Activated CD8-positive, alpha-beta T cell treated with anti-CD3 and anti-CD28 coated beads, Interleukin-2, amount 10 ng/mL, durations not matched to agents 7 days and 5 days (primary cell): ENCODE measurements around the gene ULBP1. TPM values are rescaled to one million over a fixed set of nuclear protein-coding genes. Genes with fewer than 3 reads are reported as not detected.
A peak's percentile ranks its signal among the peaks of the same experiment; 100 is the strongest.
"Not testable (repeated sequence)": the region's sequence is repeated elsewhere in the genome, so short reads cannot be mapped to it uniquely, and the experiment has no call there.

Experiments
- ATAC-seq: fragments of 150-1000 bp; cut with Tn5 transposase; one replicate; pipeline ENCODE4 v1.10.0; 2021; ENCODE audit warnings: moderate library complexity
- CTCF ChIA-PET: fragments of 350-600 bp; sonication (Branson Sonifier 250); formaldehyde crosslinking; loops from one replicate; lab custom pipeline; 2021; ENCODE audit warnings: antibody characterized with exemption; lab: Charles Lee
- POLR2A ChIA-PET: fragments of 350-600 bp; sonication (Branson Sonifier 250); formaldehyde crosslinking; loops from one replicate; lab custom pipeline; 2021; ENCODE audit warnings: antibody characterized with exemption; lab: Charles Lee
- DNase-seq: peaks from one replicate; pipeline ENCODE4 v3.0.0-alpha.2; 2020
- H3K27ac Mint-ChIP-seq: one replicate; pipeline ENCODE4 v1.8.0; 2021; ENCODE audit warnings: mild to moderate bottlenecking, mixed read lengths
- H3K27me3 Mint-ChIP-seq: one replicate; pipeline ENCODE4 v1.8.0; 2021; ENCODE audit warnings: low read depth, mixed read lengths
- H3K36me3 Mint-ChIP-seq: one replicate; pipeline ENCODE4 v1.8.0; 2021; ENCODE audit warnings: low read depth, mixed read lengths
- H3K4me1 Mint-ChIP-seq: one replicate; pipeline ENCODE4 v1.8.0; 2021; ENCODE audit warnings: low read depth, mixed read lengths
- H3K4me3 Mint-ChIP-seq: one replicate; pipeline ENCODE4 v1.8.0; 2021; ENCODE audit warnings: mild to moderate bottlenecking, mixed read lengths
- H3K9me3 Mint-ChIP-seq: one replicate; pipeline ENCODE4 v1.8.0; 2022; ENCODE audit warnings: mixed read lengths; ENCODE audit not compliant: insufficient read depth
- total RNA-seq, 2 experiments: library from RNA; stranded (reverse); gene quantifications; one replicate each; pipeline ENCODE4 v1.2.3, GENCODE V29; 2021

ULBP1 gene
- total RNA-seq, 2 experiments from 2014 or later = 0.65 to 0.71 TPM

DNA sequence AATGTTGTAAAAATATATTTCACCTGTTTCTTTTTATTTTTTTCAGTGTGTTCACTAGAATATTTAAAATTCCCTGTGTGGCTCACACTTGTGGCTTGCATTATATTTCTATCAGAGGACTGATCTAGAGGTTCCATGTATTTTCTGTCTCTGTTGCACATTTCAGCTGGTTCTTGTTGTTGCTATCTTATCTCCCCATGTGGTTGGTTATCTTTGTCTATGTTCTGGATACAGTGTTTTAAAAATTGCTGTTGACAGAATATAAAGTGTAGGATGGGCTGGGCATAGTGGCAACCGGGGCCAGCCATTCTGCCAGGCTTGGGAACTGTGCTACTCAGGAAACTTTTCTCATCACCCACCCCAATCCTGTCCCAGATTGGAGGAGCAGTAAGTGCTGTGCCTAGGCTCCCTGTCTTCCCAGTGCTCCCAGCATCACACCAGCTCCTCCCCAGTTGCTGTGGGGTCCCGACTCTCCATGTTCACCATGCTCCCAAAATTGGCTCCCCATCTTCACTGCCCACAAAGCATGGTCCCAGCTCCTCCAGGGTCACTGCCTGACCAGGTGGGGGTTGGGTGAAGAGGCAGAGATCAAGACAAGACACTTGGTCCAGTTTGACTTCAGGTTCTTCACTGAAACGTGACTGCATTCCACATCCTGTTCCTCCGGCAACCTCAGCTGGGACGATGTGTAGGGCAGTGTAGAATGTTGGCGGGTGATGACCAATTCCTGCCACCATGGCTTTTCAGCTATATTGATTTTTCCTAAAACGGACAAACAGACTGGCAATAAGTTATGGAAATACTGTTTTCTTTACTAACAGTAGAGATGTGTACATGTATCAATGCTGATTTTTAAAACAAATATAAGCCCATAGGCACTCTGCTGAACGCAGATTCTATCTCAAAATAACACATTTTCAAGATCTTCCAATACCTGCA, 49.4 kb downstream of the ULBP1 start:
- CTCF ChIA-PET = interaction anchor here (1.1 kb wide), 1 partner anchor 13 kb away, joined by 4 read pairs; the partner anchor contains the start of gene RAET1L
- Mint-ChIP-seq H3K27me3 (peaks cover 77% of the 10 kb centered on the region), H3K4me1 (peaks cover 31% of the 10 kb centered on the region)
- H3K27ac Mint-ChIP-seq, DNase-seq, H3K36me3 Mint-ChIP-seq, H3K4me3 Mint-ChIP-seq, ATAC-seq, H3K9me3 Mint-ChIP-seq, POLR2A ChIA-PET: not testable (repeated sequence)

DNA sequence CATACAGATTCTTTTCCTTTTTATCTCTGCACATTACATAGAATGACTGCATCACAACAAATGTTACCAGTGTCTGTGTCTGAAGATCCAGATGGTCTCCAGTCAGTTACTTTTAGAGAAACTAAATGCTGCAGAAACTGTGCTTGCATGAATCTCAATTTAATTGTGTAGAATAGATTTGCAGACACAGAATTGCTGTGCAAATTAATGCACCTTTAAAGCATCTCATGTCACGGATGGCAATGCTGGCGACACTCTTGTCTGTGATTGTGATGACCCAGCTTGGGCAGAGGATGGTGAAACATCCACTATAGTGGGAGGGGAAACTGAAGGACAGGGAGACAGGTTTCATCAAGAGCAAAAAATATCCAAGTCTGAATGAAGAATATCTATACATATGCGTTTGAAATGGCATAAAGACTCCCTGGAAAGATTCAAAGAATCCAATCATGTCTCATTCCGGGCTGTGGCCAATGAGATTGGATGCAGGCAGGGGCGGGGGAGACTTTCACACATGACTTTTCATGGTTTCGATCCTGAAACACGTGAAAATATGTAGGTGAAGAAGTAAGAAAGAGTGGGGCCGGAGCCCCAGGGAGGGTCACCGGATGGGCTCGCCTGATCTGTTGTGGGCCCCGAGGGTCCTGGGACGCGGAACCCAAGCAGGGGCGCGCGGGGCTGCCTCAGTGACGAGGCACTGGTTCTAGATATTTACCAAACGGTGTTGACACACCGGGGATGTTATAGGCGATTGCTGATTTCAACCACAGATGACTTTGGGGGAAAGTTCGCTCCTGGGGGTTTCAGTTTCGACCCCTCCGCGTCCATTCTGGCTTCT, 50.3 kb downstream of the ULBP1 start:
- ATAC-seq, CTCF ChIA-PET, H3K27ac Mint-ChIP-seq, H3K36me3 Mint-ChIP-seq, DNase-seq, POLR2A ChIA-PET, H3K9me3 Mint-ChIP-seq: not testable (repeated sequence)
- peaks cover 26% of the 10 kb centered on the region for H3K4me1 Mint-ChIP-seq
- H3K4me3 Mint-ChIP-seq = peak overlapping the region; percentile 23
- peaks cover 76% of the 10 kb centered on the region for H3K27me3 Mint-ChIP-seq

DNA sequence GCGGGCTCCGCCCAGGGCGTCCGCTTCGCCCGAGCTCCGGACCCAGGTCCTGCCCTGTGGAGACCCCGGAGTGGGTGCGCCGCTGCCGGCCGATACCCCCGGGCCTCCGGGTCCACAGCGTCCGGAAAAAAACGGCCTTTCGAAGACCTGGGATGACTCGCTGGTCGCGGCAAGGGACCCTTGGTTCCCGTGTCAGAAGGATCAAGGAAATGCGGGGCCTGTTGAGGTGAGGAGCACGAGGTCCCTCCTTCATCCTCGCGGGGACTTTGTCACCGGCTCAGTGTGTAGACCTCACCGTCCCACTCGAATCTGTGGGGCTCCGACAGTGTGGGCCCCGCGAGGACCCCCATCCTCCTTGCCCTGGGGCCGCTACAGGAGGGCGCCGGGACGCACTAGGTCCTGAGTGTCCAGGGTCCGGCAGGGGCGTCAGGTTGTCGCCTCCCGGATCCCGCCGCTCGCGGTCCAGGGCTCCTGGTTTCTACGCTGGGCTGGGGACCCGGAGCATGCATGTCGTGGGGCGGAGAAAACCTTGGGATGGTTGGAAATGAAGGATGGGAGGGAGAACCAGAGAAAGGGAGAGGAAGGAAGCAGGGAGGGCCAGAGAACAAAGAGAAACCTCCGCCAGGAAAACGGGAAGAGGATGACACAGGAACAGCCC, 51.0 kb downstream of the ULBP1 start:
- H3K4me3 Mint-ChIP-seq, DNase-seq, H3K36me3 Mint-ChIP-seq, ATAC-seq, H3K9me3 Mint-ChIP-seq, CTCF ChIA-PET, POLR2A ChIA-PET, H3K27ac Mint-ChIP-seq: not testable (repeated sequence)
- peaks cover 26% of the 10 kb centered on the region for H3K4me1 Mint-ChIP-seq
- H3K27me3 Mint-ChIP-seq = peaks cover 76% of the 10 kb centered on the region

DNA sequence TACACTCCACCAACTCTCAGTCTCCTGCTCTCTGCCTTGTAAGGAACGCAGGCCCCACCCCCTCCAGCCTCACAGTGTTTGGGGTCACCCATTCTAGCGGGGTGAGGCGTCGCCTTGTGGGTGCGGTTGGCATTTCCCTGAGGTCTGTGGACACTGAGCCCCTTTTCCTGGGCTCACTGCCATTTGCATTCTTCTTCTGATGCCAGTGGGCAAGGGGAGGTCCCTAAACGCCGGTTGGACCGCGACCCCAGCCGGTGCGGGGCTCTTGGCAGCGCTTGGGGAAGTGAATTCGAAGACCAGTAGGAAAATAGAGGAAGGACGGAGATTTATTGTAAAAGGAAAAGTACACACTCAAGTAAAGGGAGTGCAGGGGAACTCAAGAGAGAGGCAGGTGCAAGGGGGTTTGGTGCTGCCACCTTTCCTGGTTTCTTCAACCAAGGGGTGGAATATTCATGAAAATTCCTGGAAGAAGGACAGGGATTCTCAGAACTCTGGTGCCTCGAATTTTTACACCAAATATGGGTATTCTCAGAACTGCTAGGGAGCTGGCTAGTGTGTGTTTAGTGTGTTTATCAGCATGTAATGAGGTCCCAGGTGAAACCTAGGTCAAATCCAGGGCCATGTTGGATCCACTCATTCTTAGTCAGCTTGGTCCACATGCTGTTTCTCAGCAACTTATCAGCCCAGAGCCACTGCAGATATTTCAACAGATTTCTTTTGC, 51.7 kb downstream of the ULBP1 start:
- peaks cover 26% of the 10 kb centered on the region for H3K4me1 Mint-ChIP-seq
- H3K9me3 Mint-ChIP-seq, CTCF ChIA-PET, POLR2A ChIA-PET, H3K36me3 Mint-ChIP-seq: not testable (repeated sequence)
- DNase-seq = peak; percentile 44
- peak overlapping the region; percentile 15 for H3K4me3 Mint-ChIP-seq
- peak overlapping the region; percentile 37 for H3K27ac Mint-ChIP-seq
- ATAC-seq = peak; percentile 74
- H3K27me3 Mint-ChIP-seq = peaks cover 71% of the 10 kb centered on the region

DNA sequence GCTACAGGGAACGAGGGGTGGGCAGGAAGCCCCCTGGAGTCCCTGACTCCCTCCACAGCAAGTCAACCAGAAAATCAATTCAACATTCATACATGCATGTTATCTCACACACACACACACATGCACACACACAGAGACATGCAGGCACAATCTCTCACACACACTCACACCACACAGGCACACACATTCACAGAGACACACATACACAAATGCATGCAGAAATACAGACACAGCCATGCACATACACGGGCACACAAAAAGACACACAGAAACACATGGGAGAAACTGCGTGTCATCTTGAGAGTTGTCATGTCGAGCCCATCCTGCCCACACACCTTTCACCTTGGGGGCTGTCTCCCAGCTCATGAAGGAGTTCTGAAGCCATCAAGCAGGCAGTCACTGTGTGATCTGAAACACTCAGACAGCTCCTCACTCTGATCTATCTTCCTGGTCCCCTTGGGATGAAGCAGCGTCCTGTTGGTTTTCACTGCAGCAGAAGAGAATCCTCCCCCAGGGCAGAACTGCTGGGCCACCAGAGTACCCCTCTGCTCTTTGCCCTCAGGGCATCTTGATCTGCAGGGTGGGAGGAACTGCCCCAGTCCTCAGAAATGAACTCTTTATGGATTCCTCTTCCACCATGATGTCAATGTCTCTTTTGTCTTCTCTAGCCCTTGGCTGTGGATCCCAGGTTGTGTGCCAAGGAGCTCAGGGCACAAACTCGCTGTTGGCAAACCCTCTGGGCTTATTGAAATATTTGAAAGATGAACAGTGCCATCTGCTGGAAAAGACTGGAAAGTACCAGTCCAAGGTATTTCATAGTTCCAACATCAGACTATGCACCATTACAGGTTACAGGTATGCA, 52.8 kb downstream of the ULBP1 start:
- Mint-ChIP-seq H3K36me3 (no peaks in the 10 kb centered on the region), H3K27me3 (peaks cover 69% of the 10 kb centered on the region), H3K9me3 (no peaks in the 10 kb centered on the region), H3K27ac (no peak overlapping the region), H3K4me1 (peaks cover 26% of the 10 kb centered on the region), H3K4me3 (no peak overlapping the region)
- peak; percentile 80 for ATAC-seq
- peak; percentile 68 for DNase-seq
- ChIA-PET POLR2A (interaction anchor here (0.7 kb wide), 1 partner anchor 1374 kb away, joined by 3 read pairs; no protein-coding TSS in a partner anchor), CTCF (interaction anchor here (0.6 to 2.4 kb wide), 20 partner anchors 9 to 380 kb away, joined by 3 to 17 read pairs (median 3); no protein-coding TSS in a partner anchor)

DNA sequence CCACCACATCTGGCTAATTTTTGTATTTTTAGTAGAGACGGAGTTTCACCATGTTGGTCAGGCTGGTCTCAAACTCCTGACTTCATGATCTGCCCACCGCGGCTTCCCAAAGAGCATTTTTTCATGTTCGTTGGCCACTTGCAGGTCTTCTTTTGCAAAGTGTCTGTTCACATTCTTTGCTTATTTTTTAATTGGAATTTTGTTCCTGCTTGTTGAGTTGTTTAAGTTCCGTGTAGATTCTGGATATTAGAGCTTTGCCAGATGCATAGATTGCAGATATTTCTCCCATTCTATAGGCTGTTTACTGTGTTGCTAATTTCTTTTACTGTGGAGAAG, 53.4 kb downstream of the ULBP1 start:
- ChIA-PET POLR2A (interaction anchor here (0.7 kb wide), 1 partner anchor 1374 kb away, joined by 3 read pairs; no protein-coding TSS in a partner anchor), CTCF (interaction anchor here (0.7 to 2.4 kb wide), 17 partner anchors 9 to 380 kb away, joined by 3 to 17 read pairs (median 4); no protein-coding TSS in a partner anchor)
- not testable (repeated sequence) for H3K4me3 Mint-ChIP-seq, DNase-seq, H3K36me3 Mint-ChIP-seq, ATAC-seq, H3K9me3 Mint-ChIP-seq, H3K27ac Mint-ChIP-seq
- H3K27me3 Mint-ChIP-seq = peaks cover 64% of the 10 kb centered on the region
- H3K4me1 Mint-ChIP-seq = peaks cover 26% of the 10 kb centered on the region

DNA sequence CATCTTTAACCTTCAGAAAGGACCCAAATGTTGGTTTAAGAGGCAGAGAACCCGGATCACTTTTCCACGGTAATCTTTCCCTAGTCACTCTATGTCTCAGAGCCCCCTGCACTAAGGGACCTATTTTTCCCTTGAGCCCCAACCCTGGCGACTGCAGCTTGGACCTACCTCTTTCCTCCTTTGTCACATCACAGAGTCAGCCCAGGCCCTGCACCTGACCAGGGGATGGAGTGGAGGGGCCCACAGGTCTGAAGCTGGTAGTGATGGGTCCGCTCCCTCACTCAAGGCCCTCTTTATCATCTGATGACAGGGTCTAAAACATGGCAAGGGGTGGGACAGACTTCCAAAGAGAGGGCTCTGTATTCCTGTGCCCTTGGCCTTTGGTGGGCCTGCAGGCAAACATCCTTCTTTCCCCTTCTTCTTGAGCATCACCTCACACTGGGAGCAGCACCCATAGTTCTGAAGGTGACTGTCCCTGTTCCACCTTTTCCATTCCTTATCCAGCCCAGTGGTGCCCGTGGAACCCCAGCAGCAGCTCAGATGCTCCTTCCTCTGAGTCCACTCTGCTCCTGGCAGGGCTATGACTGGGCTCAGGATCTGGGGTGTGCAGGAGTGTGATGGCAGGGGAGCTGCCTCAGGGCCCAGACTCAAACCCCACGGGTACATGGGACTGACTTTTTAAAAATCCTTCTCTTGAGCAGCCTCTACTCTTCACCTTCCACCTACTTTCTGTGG, 55.3 kb downstream of the ULBP1 start:
- no peaks in the 10 kb centered on the region for H3K9me3 Mint-ChIP-seq
- ATAC-seq (no peak), DNase-seq (no peak)
- CTCF ChIA-PET = interaction anchor here (1.1 kb wide), 1 partner anchor 58 kb away, joined by 3 read pairs; no protein-coding TSS in a partner anchor
- no peak overlapping the region for H3K4me3 Mint-ChIP-seq
- peaks cover 56% of the 10 kb centered on the region for H3K27me3 Mint-ChIP-seq
- H3K4me1 Mint-ChIP-seq = peaks cover 18% of the 10 kb centered on the region
- no peaks in the 10 kb centered on the region for H3K36me3 Mint-ChIP-seq
- H3K27ac Mint-ChIP-seq = no peak overlapping the region
- POLR2A ChIA-PET = no interaction called here

DNA sequence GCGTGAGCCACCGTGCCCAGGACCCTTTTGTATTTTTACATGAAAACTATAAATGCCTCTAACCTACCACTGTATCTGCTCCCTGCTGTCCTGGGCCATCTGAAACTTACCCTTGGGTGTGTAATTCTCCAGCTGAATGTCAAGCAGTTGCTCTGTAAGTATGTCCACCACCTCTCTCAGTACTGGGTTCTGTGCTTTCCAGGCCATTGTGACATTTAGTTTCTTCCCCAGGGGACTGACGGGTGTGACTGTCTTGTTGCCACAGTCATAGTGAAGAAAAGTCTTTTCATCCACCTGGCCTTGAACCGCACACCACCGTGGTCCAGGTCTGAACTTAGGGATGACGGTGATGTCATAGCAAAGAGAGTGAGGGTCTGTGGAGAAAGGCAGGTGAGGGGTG, 58.1 kb downstream of the ULBP1 start:
- H3K36me3 Mint-ChIP-seq, H3K27ac Mint-ChIP-seq, H3K9me3 Mint-ChIP-seq, H3K4me3 Mint-ChIP-seq, H3K4me1 Mint-ChIP-seq, POLR2A ChIA-PET, CTCF ChIA-PET, DNase-seq, ATAC-seq: not testable (repeated sequence)
- peaks cover 56% of the 10 kb centered on the region for H3K27me3 Mint-ChIP-seq
